Skin epidermis (tissue), 12 donors: ENCODE measurements around the gene B4GALNT1.

Source experiments
- H3K27ac ChIP-seq, 21 experiments: fragments of 200-600 bp; sonication (generic) in 11 of 21; one replicate each; pipeline ENCODE4 v1.5.0; 2020; ENCODE audit warnings: mild to moderate bottlenecking in 3 of 21, inconsistent platforms in 2 of 21, moderate library complexity in 2 of 21
- H3K4me3 ChIP-seq, 7 experiments: fragments of 200-600 bp; sonication (generic) in 2 of 7; one replicate each; pipeline ENCODE4 v1.5.0; 2020; ENCODE audit warnings: inconsistent platforms in 2 of 7, mild to moderate bottlenecking in 2 of 7, moderate library complexity in 1 of 7

The B4GALNT1 gene

DNA sequence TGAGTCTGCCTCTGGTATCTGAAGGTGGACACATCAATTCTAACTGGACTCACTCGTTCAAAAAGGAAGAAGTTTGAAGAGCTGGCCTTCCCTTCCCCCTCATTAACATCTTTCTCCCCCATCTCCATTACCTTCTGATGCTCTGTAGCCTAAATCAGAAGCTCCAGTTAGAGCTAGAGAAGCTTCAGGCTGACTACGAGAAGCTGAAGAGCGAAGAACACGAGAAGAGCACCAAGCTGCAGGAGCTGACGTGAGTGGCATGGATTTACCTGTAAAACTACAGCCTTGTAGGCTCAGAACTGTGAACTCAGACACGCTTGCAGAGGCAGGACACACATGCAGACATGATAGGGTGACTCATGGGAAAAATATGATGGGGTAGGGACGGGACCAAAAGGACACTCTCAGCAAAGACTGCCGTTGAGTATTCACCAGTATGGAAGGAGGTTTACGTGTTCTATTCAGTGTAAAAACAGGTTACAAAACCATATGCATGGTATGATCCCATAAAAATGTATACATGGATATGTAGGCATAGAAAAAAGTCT, 56.3 kb downstream of the B4GALNT1 start:
- Histone ChIP-seq H3K27ac (no peak overlapping the region), H3K4me3 (no peak overlapping the region)
